Neural crest cell (in vitro differentiated cells): Measurements from ENCODE around the gene C7orf25. TPM values are rescaled to one million over a fixed set of nuclear protein-coding genes. Genes with fewer than 3 reads are reported as not detected.

Experiments
- DNase-seq: peaks from one replicate; pipeline ENCODE4 v3.0.0; 2021; ENCODE audit warnings: low read depth, mixed read lengths, low spot score
- H3K27ac Mint-ChIP-seq: one replicate; pipeline ENCODE4 v1.8.0; 2021; ENCODE audit warnings: mild to moderate bottlenecking, mixed read lengths; ENCODE audit not compliant: unreplicated experiment
- H3K27me3 Mint-ChIP-seq: 2 replicates; pipeline ENCODE4 v1.8.0; 2021; ENCODE audit warnings: low read depth, mild to moderate bottlenecking, mixed read lengths
- H3K36me3 Mint-ChIP-seq: 2 replicates; pipeline ENCODE4 v1.8.0; 2021; ENCODE audit warnings: low read depth, mild to moderate bottlenecking, mixed read lengths
- H3K4me1 Mint-ChIP-seq: 2 replicates; pipeline ENCODE4 v1.8.0; 2021; ENCODE audit warnings: mixed read lengths
- H3K4me3 Mint-ChIP-seq: one replicate; pipeline ENCODE4 v1.8.0; 2021; ENCODE audit warnings: mild to moderate bottlenecking, mixed read lengths
- H3K9me3 Mint-ChIP-seq: 2 replicates; pipeline ENCODE4 v1.8.0; 2021; ENCODE audit warnings: mixed read lengths
- total RNA-seq: library from RNA; stranded (reverse); gene quantifications from 2 replicates; pipeline ENCODE4 v1.2.1, GENCODE V29; 2021
- TF ChIP-seq, protein P1 (sequence below): fragments of 200-600 bp; sonication (generic); conservative IDR thresholded peaks from 2 replicates; pipeline ENCODE4 v1.5.0; 2021; ENCODE audit warnings: antibody characterized with exemption, mild to moderate bottlenecking

C7orf25 gene
- total RNA-seq, 1 donor from 2014 or later = 3.7 TPM

- TF ChIP-seq, protein P1, sequence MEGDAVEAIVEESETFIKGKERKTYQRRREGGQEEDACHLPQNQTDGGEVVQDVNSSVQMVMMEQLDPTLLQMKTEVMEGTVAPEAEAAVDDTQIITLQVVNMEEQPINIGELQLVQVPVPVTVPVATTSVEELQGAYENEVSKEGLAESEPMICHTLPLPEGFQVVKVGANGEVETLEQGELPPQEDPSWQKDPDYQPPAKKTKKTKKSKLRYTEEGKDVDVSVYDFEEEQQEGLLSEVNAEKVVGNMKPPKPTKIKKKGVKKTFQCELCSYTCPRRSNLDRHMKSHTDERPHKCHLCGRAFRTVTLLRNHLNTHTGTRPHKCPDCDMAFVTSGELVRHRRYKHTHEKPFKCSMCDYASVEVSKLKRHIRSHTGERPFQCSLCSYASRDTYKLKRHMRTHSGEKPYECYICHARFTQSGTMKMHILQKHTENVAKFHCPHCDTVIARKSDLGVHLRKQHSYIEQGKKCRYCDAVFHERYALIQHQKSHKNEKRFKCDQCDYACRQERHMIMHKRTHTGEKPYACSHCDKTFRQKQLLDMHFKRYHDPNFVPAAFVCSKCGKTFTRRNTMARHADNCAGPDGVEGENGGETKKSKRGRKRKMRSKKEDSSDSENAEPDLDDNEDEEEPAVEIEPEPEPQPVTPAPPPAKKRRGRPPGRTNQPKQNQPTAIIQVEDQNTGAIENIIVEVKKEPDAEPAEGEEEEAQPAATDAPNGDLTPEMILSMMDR = no peak
- no peak for DNase-seq
- no peak overlapping the region for H3K27ac Mint-ChIP-seq
- no peaks in the 10 kb centered on the region for H3K36me3 Mint-ChIP-seq
- no peaks in the 10 kb centered on the region for H3K27me3 Mint-ChIP-seq
- H3K4me3 Mint-ChIP-seq = no peak overlapping the region
- no peaks in the 10 kb centered on the region for H3K9me3 Mint-ChIP-seq
- peaks cover 4% of the 10 kb centered on the region for H3K4me1 Mint-ChIP-seq
These were observed 34.2 kb upstream of the C7orf25 start for GRCh38 chr7:42945821-42946626.

GRCh38 chr7:42940985-42941847 is 29.3 kb upstream of the C7orf25 start:
- no peak overlapping the region for H3K27ac Mint-ChIP-seq
- H3K9me3 Mint-ChIP-seq = no peaks in the 10 kb centered on the region
- no peaks in the 10 kb centered on the region for H3K27me3 Mint-ChIP-seq
- DNase-seq = peak; percentile 86
- peaks cover 4% of the 10 kb centered on the region for H3K4me1 Mint-ChIP-seq
- TF ChIP-seq, protein P1 = peak; percentile 92
- H3K4me3 Mint-ChIP-seq = no peak overlapping the region
- peaks cover 3% of the 10 kb centered on the region for H3K36me3 Mint-ChIP-seq

DNA sequence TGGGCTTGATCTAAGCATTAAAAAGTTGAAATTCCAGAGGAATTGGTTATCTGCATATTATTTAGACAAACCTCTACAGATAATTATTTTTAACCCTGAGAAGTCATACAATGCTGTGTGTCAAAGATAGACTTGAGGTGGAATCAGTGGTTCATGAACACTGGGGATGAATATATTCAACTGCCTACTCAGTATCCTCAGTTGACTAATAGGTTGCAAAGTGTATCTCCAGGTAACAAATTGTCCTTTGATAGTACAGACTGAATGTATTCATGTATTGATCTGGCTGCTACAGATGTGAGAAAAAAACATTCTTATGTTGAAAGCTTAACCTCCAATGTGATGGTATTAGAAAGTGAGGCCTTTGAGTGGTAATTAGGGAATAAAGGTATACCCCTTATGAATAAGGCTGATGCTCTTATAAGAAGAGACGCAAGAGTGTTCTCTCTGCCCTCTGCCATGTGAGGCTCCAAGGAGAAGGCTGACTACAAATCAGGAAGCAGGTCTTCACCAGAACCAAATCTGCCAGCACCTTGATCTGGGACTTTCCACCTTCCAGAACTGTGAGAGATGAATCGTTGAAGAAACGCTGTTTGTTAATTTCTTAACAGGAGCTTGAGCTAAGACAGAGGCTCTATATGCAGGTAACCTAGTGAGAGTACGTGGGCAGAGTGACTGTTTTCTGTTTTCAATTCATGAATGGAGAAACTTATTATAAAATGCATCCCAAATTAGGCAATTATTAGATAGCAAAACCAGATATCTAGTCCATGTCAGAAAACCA is 27.8 kb upstream of the C7orf25 start:
- H3K36me3 Mint-ChIP-seq = peaks cover 9% of the 10 kb centered on the region
- no peaks in the 10 kb centered on the region for H3K9me3 Mint-ChIP-seq
- H3K27ac Mint-ChIP-seq = no peak overlapping the region
- no peak overlapping the region for H3K4me3 Mint-ChIP-seq
- H3K4me1 Mint-ChIP-seq = peaks cover 4% of the 10 kb centered on the region
- no peak for DNase-seq
- H3K27me3 Mint-ChIP-seq = no peaks in the 10 kb centered on the region
- TF ChIP-seq, protein P1 = no peak

GRCh38 chr7:42935861-42936260 is 24.0 kb upstream of the C7orf25 start:
- Mint-ChIP-seq H3K27ac (no peak overlapping the region), H3K27me3 (no peaks in the 10 kb centered on the region), H3K9me3 (no peaks in the 10 kb centered on the region), H3K36me3 (peaks cover 11% of the 10 kb centered on the region), H3K4me3 (peak overlapping the region; percentile 38), H3K4me1 (peaks cover 29% of the 10 kb centered on the region)
- DNase-seq = no peak
- TF ChIP-seq, protein P1 = no peak

GRCh38 chr7:42934291-42934690 is 22.4 kb upstream of the C7orf25 start:
- TF ChIP-seq, protein P1 = no peak
- Mint-ChIP-seq H3K4me3 (peak overlapping the region; percentile 99), H3K4me1 (peaks cover 40% of the 10 kb centered on the region), H3K36me3 (peaks cover 11% of the 10 kb centered on the region), H3K27me3 (no peaks in the 10 kb centered on the region), H3K27ac (no peak overlapping the region), H3K9me3 (no peaks in the 10 kb centered on the region)
- DNase-seq = no peak
